Endothelial cell (in vitro differentiated cells): ENCODE results near the gene KLHL13. TPM values are rescaled to one million over a fixed set of nuclear protein-coding genes. Genes with fewer than 3 reads are reported as not detected.

ENCODE experiments used
- DNase-seq: peaks from one replicate; pipeline ENCODE4 v3.0.0; 2021; ENCODE audit warnings: low spot score
- H3K27ac Mint-ChIP-seq: one replicate; pipeline ENCODE4 v1.8.0; 2021; ENCODE audit warnings: mixed read lengths, inconsistent platforms; ENCODE audit not compliant: unreplicated experiment
- H3K27me3 Mint-ChIP-seq: one replicate; pipeline ENCODE4 v1.8.0; 2021; ENCODE audit warnings: mild to moderate bottlenecking, moderate library complexity, mixed read lengths, inconsistent platforms; ENCODE audit not compliant: unreplicated experiment
- H3K36me3 Mint-ChIP-seq: one replicate; pipeline ENCODE4 v1.8.0; 2021; ENCODE audit warnings: mild to moderate bottlenecking, low read depth, mixed read lengths, inconsistent platforms; ENCODE audit not compliant: unreplicated experiment
- H3K4me1 Mint-ChIP-seq: one replicate; pipeline ENCODE4 v1.8.0; 2021; ENCODE audit warnings: mild to moderate bottlenecking, mixed read lengths, inconsistent platforms; ENCODE audit not compliant: unreplicated experiment
- H3K4me3 Mint-ChIP-seq: one replicate; pipeline ENCODE4 v1.8.0; 2021; ENCODE audit warnings: mild to moderate bottlenecking, mixed read lengths, inconsistent platforms; ENCODE audit not compliant: unreplicated experiment
- H3K9me3 Mint-ChIP-seq: one replicate; pipeline ENCODE4 v1.8.0; 2021; ENCODE audit warnings: mixed read lengths, inconsistent platforms; ENCODE audit not compliant: unreplicated experiment
- total RNA-seq: library from RNA; stranded (reverse); fragmentation: NEBNext Ultra II Directional; extraction: Animal tissue kit (Norgen Biotek cat#: 25700); gene quantifications from one replicate; pipeline ENCODE4 v1.2.1, GENCODE V29; 2021; ENCODE audit not compliant: unreplicated experiment
- TF ChIP-seq, protein P1 (sequence below): fragments of 200-600 bp; sonication (generic); IDR thresholded peaks from one replicate; pipeline ENCODE4 v1.5.0; 2021; ENCODE audit warnings: antibody characterized with exemption; ENCODE audit not compliant: unreplicated experiment

KLHL13 gene
- total RNA-seq, 1 donor from 2014 or later: 1.7 TPM

DNA sequence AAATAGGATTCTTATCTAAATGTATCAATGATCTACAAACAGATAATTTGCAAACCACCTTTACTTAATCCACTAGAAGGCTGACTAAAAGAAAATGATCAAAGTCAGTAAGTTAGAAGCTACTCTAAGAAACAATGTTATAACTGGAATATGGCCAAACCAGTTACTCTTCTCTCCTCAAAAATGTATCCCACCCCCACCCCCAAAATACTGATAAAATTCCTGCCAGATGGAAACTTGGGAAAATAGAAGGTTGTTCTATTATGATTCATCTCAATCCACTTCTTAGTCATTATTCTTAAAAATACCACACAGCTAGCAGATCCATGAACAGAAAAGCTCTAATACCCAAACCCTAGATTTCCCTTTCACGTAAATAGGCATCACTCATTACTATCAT lies 206.4 kb downstream of the KLHL13 start:
- Mint-ChIP-seq H3K9me3 (no peaks in the 10 kb centered on the region), H3K27ac (no peak overlapping the region), H3K4me3 (no peak overlapping the region), H3K27me3 (no peaks in the 10 kb centered on the region), H3K36me3 (no peaks in the 10 kb centered on the region), H3K4me1 (no peaks in the 10 kb centered on the region)
- TF ChIP-seq, protein P1, sequence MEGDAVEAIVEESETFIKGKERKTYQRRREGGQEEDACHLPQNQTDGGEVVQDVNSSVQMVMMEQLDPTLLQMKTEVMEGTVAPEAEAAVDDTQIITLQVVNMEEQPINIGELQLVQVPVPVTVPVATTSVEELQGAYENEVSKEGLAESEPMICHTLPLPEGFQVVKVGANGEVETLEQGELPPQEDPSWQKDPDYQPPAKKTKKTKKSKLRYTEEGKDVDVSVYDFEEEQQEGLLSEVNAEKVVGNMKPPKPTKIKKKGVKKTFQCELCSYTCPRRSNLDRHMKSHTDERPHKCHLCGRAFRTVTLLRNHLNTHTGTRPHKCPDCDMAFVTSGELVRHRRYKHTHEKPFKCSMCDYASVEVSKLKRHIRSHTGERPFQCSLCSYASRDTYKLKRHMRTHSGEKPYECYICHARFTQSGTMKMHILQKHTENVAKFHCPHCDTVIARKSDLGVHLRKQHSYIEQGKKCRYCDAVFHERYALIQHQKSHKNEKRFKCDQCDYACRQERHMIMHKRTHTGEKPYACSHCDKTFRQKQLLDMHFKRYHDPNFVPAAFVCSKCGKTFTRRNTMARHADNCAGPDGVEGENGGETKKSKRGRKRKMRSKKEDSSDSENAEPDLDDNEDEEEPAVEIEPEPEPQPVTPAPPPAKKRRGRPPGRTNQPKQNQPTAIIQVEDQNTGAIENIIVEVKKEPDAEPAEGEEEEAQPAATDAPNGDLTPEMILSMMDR: no peak
- no peak for DNase-seq

DNA sequence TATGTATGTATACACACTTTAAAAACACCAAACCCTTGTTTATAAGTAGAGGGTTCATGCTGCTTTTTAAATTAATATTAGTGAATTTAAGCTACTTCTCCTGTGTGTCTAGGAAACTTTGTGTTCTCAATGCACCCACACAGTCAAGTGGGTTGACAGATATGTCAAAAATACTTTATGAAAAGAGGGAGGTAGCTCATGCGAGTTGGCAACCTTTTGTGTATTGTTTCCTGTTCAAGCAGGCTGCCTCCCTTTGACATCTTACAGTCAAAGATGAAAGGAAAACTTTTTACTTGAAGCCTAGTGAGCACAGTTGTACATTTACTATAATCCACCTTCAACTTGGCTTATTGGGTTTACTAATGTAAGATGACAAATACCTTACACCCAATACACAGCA lies 218.4 kb downstream of the KLHL13 start:
- no peaks in the 10 kb centered on the region for H3K36me3 Mint-ChIP-seq
- H3K27ac Mint-ChIP-seq: no peak overlapping the region
- no peak for DNase-seq
- H3K4me3 Mint-ChIP-seq: no peak overlapping the region
- no peaks in the 10 kb centered on the region for H3K9me3 Mint-ChIP-seq
- no peaks in the 10 kb centered on the region for H3K4me1 Mint-ChIP-seq
- TF ChIP-seq, protein P1: no peak
- no peaks in the 10 kb centered on the region for H3K27me3 Mint-ChIP-seq

DNA sequence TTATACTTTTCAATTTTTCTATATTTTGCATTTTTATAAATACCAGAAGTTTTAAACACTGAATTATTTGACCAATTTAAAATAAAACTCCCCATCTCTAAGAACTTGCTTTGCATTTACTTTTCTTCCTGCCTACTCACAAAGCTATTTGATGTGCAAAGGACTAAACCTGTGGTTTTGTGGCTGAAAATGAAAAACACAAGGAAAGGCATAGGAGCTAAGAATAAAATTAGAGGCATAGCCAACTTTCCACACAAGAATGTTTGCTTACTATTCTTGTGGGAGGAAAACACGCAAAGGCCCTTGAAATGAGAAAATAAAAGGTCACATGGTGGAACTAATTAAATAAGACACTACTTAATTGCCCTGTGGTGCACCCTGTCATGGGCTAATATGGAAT lies 221.2 kb downstream of the KLHL13 start:
- Mint-ChIP-seq H3K27ac (no peak overlapping the region), H3K27me3 (no peaks in the 10 kb centered on the region), H3K4me3 (no peak overlapping the region), H3K9me3 (no peaks in the 10 kb centered on the region), H3K36me3 (no peaks in the 10 kb centered on the region), H3K4me1 (no peaks in the 10 kb centered on the region)
- no peak for DNase-seq
- TF ChIP-seq, protein P1: no peak

DNA sequence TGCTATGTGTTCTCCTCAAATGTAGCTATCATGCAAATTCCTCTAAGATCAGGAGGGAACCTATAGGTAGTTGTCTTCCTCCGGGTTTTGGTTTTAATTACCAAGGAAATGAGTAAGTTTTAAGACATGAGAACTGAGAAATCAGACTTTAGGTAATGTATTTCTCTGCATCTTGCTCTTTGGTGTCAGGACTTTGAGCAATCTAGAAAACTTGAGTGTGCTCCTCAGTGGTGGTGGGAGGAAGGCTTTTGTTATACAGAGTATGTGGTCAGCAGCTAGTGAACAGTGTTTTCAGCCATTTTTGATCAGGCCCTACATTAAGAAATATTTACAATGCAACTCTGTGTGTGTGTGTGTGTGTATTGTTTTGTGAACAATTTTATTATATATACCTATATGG lies 224.1 kb downstream of the KLHL13 start:
- no peaks in the 10 kb centered on the region for H3K36me3 Mint-ChIP-seq
- H3K4me3 Mint-ChIP-seq: no peak overlapping the region
- H3K27me3 Mint-ChIP-seq: no peaks in the 10 kb centered on the region
- no peaks in the 10 kb centered on the region for H3K4me1 Mint-ChIP-seq
- TF ChIP-seq, protein P1: no peak
- H3K9me3 Mint-ChIP-seq: no peaks in the 10 kb centered on the region
- no peak for DNase-seq
- H3K27ac Mint-ChIP-seq: no peak overlapping the region

DNA sequence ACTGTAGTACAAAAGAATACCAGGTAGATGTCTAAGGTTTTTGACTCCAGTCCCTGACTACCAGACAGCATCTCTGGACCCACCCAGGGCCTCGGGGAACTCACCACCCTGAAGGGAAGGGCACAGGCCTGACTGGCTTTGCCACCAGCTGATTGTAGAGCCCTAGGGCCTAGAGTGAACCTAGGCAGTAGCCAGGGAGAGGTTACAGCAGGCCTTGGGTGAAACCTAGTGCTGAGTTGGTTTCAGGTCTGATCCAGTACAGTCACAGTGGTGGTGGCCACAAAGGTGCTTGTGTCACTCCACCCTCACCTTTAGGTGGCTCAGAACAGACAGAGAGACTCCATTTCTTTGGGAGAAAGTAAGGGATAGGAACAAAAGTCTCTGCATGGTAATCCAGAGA lies 244.8 kb downstream of the KLHL13 start:
- no peaks in the 10 kb centered on the region for H3K4me1 Mint-ChIP-seq
- no peaks in the 10 kb centered on the region for H3K27me3 Mint-ChIP-seq
- no peak overlapping the region for H3K4me3 Mint-ChIP-seq
- TF ChIP-seq, protein P1: no peak
- no peak for DNase-seq
- H3K36me3 Mint-ChIP-seq: no peaks in the 10 kb centered on the region
- H3K27ac Mint-ChIP-seq: no peak overlapping the region
- H3K9me3 Mint-ChIP-seq: no peaks in the 10 kb centered on the region
